ENCODE results near the gene PSMD12. TPM values are rescaled to one million over a fixed set of nuclear protein-coding genes. Genes with fewer than 3 reads are reported as not detected.

The PSMD12 gene
- polyA plus RNA-seq, 1 donor from 2014 or later, result 24.1 TPM

- TF ChIP-seq, protein P1, sequence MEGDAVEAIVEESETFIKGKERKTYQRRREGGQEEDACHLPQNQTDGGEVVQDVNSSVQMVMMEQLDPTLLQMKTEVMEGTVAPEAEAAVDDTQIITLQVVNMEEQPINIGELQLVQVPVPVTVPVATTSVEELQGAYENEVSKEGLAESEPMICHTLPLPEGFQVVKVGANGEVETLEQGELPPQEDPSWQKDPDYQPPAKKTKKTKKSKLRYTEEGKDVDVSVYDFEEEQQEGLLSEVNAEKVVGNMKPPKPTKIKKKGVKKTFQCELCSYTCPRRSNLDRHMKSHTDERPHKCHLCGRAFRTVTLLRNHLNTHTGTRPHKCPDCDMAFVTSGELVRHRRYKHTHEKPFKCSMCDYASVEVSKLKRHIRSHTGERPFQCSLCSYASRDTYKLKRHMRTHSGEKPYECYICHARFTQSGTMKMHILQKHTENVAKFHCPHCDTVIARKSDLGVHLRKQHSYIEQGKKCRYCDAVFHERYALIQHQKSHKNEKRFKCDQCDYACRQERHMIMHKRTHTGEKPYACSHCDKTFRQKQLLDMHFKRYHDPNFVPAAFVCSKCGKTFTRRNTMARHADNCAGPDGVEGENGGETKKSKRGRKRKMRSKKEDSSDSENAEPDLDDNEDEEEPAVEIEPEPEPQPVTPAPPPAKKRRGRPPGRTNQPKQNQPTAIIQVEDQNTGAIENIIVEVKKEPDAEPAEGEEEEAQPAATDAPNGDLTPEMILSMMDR (IDR thresholded peaks at IDR 0.05; ENCODE audit: poor library complexity, severe bottlenecking), result no peak
- TF ChIP-seq SMC3 (conservative IDR thresholded peaks at IDR 0.05; ENCODE audit: poor library complexity), result no peak
These were observed 12.3 kb downstream of the PSMD12 start (continued) for GRCh38 chr17:67353929-67354574.

DNA sequence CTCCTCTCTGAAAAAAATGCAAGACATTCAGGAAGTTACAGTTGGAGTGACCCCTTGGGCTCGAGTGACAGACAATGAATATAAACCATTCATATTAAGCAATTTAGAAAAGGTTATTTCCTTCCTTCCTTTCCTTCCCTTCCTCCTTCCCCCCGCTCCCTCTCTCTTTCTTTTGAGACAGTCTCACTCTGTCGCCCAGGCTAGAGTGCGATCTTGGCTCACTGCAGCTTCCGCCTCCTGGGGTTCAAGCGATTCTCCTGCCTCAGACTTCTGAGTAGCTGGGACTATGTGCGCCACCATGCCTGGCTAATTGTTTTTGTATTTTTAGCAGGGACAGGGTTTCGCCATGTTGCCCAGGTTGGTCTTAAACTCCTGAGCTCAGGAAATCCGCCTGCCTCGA, 13.2 kb downstream of the PSMD12 start:
- Histone ChIP-seq H3K4me2 (ENCODE audit: low read length) (no peak overlapping the region), H3K9me3 (ENCODE audit: low read length) (peaks cover under 1% of the 10 kb centered on the region), H3K9ac (ENCODE audit: low read length) (no peak overlapping the region), H3K36me3 (ENCODE audit: insufficient read depth, low read length) (peaks cover 12% of the 10 kb centered on the region), H3K4me3 (ENCODE audit: low read length) (no peak overlapping the region), H4K20me1 (ENCODE audit: insufficient read depth) (no peaks in the 10 kb centered on the region), H3K27me3 (ENCODE audit: insufficient read depth, low read depth, low read length) (no peaks in the 10 kb centered on the region), H3F3A (ENCODE audit: insufficient read depth, low read length, poor library complexity, severe bottlenecking) (no peaks in the 10 kb centered on the region), H3K27ac (ENCODE audit: low read length) (no peak overlapping the region), H3K9me2 (ENCODE audit: insufficient read depth, low read length) (no peaks in the 10 kb centered on the region), H3K79me2 (replicated peaks; ENCODE audit: insufficient read depth, low read length) (no peaks in the 10 kb centered on the region), H2AFZ (ENCODE audit: low read depth, low read length) (no peak overlapping the region)
- TF ChIP-seq, protein P1 (IDR thresholded peaks at IDR 0.05; ENCODE audit: poor library complexity, severe bottlenecking), result no peak
- TF ChIP-seq EP300 (conservative IDR thresholded peaks at IDR 0.05; ENCODE audit: poor library complexity, severe bottlenecking), result no peak
- TF ChIP-seq MXI1 (conservative IDR thresholded peaks at IDR 0.05; ENCODE audit: poor library complexity, severe bottlenecking), result no peak
- TF ChIP-seq POLR2AphosphoS5 (IDR thresholded peaks at IDR 0.05), result no peak
- TF ChIP-seq, protein P2, sequence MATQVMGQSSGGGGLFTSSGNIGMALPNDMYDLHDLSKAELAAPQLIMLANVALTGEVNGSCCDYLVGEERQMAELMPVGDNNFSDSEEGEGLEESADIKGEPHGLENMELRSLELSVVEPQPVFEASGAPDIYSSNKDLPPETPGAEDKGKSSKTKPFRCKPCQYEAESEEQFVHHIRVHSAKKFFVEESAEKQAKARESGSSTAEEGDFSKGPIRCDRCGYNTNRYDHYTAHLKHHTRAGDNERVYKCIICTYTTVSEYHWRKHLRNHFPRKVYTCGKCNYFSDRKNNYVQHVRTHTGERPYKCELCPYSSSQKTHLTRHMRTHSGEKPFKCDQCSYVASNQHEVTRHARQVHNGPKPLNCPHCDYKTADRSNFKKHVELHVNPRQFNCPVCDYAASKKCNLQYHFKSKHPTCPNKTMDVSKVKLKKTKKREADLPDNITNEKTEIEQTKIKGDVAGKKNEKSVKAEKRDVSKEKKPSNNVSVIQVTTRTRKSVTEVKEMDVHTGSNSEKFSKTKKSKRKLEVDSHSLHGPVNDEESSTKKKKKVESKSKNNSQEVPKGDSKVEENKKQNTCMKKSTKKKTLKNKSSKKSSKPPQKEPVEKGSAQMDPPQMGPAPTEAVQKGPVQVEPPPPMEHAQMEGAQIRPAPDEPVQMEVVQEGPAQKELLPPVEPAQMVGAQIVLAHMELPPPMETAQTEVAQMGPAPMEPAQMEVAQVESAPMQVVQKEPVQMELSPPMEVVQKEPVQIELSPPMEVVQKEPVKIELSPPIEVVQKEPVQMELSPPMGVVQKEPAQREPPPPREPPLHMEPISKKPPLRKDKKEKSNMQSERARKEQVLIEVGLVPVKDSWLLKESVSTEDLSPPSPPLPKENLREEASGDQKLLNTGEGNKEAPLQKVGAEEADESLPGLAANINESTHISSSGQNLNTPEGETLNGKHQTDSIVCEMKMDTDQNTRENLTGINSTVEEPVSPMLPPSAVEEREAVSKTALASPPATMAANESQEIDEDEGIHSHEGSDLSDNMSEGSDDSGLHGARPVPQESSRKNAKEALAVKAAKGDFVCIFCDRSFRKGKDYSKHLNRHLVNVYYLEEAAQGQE (IDR thresholded peaks at IDR 0.05; ENCODE audit: borderline replicate concordance), result no peak
- no peak for TF ChIP-seq EZH2 (IDR thresholded peaks at IDR 0.05; ENCODE audit: borderline replicate concordance, insufficient read depth, low read length, poor library complexity, severe bottlenecking)
- no peak for TF ChIP-seq SMC3 (conservative IDR thresholded peaks at IDR 0.05; ENCODE audit: poor library complexity)
- no peak for TF ChIP-seq RAD21 (conservative IDR thresholded peaks at IDR 0.05)
- TF ChIP-seq TAF1 (IDR thresholded peaks at IDR 0.05; ENCODE audit: low read depth), result no peak

Data from neural cell (in vitro differentiated cells).